ENCODE data around the gene C16orf87.

- TF ChIP-seq CTCF (IDR thresholded peaks at IDR 0.05): no peak
- TF ChIP-seq POLR2A (IDR thresholded peaks at IDR 0.05): no peak
Measured at GRCh38 chr16:46811682-46812081, 19.3 kb downstream of the C16orf87 start.
